HepG2 (cell line): Measurements from ENCODE around the gene BFAR. TPM values are rescaled to one million over a fixed set of nuclear protein-coding genes. Genes with fewer than 3 reads are reported as not detected.

ENCODE experiments used
- CEBPB ChIP-seq: IDR thresholded peaks from 2 replicates; pipeline ENCODE4 v1.6.1; 2011; ENCODE audit warnings: low read depth, low read length, improper control_type of control experiment, borderline replicate concordance
- ELF1 ChIP-seq: sonication (generic); formaldehyde crosslinking; IDR thresholded peaks from 2 replicates; pipeline ENCODE4 v1.4.0; 2020; ENCODE audit warnings: missing genetic modification reagents
- ETV6 ChIP-seq: sonication (generic); formaldehyde crosslinking; conservative IDR thresholded peaks from 2 replicates; pipeline ENCODE4 v1.4.0; 2020; ENCODE audit warnings: missing genetic modification reagents
- KDM5A ChIP-seq: fragments of 200-600 bp; sonication (generic); IDR thresholded peaks from 2 replicates; pipeline ENCODE4 v1.7.0; 2018; ENCODE audit warnings: antibody characterized with exemption, mild to moderate bottlenecking, low read length, borderline replicate concordance
- PAX8 ChIP-seq: sonication (generic); formaldehyde crosslinking; IDR thresholded peaks from 2 replicates; pipeline ENCODE4 v1.8.0; 2022; ENCODE audit warnings: mild to moderate bottlenecking, missing genetic modification reagents, borderline replicate concordance
- REPIN1 ChIP-seq: sonication (generic); formaldehyde crosslinking; IDR thresholded peaks from 2 replicates; pipeline ENCODE4 v1.8.0; 2022; ENCODE audit warnings: missing genetic modification reagents, low read depth, mild to moderate bottlenecking, borderline replicate concordance
- RFXANK ChIP-seq: IDR thresholded peaks from 2 replicates; pipeline ENCODE4 v1.6.1; 2016
- SP1 ChIP-seq, 2 experiments: fragments of 450-650 bp in 1 of 2; sonication (generic) in 1 of 2; formaldehyde crosslinking in 1 of 2; IDR thresholded peaks; 2 replicates each; pipeline versions ENCODE4 v1.4.0 to v1.6.1; 2016 to 2020; ENCODE audit warnings: missing genetic modification reagents in 1 of 2
- TAF15 ChIP-seq: fragments of 200-400 bp; formaldehyde crosslinking; IDR thresholded peaks from one replicate; pipeline ENCODE4 v1.6.1; 2018; ENCODE audit warnings: mild to moderate bottlenecking, low read depth, low read length; ENCODE audit not compliant: poor library complexity, severe bottlenecking
- TRAFD1 ChIP-seq: sonication (generic); formaldehyde crosslinking; IDR thresholded peaks from 2 replicates; pipeline ENCODE4 v1.5.1; 2020; ENCODE audit warnings: missing genetic modification reagents, mild to moderate bottlenecking, borderline replicate concordance
- ZNF383 ChIP-seq: sonication (generic); formaldehyde crosslinking; IDR thresholded peaks from 2 replicates; pipeline ENCODE4 v1.4.0; 2020; ENCODE audit warnings: missing genetic modification reagents, mild to moderate bottlenecking, borderline replicate concordance
- ZNF503 ChIP-seq: sonication (generic); formaldehyde crosslinking; IDR thresholded peaks from 2 replicates; pipeline ENCODE4 v1.4.0; 2020; ENCODE audit warnings: missing genetic modification reagents
- ZNF546 ChIP-seq: sonication (generic); formaldehyde crosslinking; conservative IDR thresholded peaks from 2 replicates; pipeline ENCODE4 v1.8.1; 2023; ENCODE audit warnings: mild to moderate bottlenecking, missing genetic modification reagents
- polyA plus RNA-seq, 8 experiments: library from polyadenylated mRNA; depleted of rRNA in 3 of 8; stranded (reverse) in 7 of 8; unstranded in 1 of 8; fragments of >200 nt; fragmentation: Illumina TruSeq in 4 of 8; extraction: Trizol in 4 of 8; gene quantifications; 2 replicates each; pipeline versions ENCODE4 v1.2.1 to v1.2.3, GENCODE V29; 2011 to 2016; ENCODE audit warnings: low read depth in 4 of 8, missing spikeins in 1 of 8, mixed read lengths in 1 of 8; ENCODE audit not compliant: insufficient read depth in 1 of 8
- total RNA-seq, 5 experiments: library from RNA; depleted of rRNA; stranded (reverse); fragments of >200 nt; fragmentation: Illumina TruSeq; extraction: Trizol; gene quantifications; 2 replicates each; pipeline ENCODE4 v1.2.3, GENCODE V29; 2016; ENCODE audit warnings: low read depth in 1 of 5
- TF ChIP-seq, protein P1 (sequence below): sonication (generic); formaldehyde crosslinking; IDR thresholded peaks from 2 replicates; pipeline ENCODE4 v1.5.1; 2020; ENCODE audit warnings: mild to moderate bottlenecking, missing genetic modification reagents, moderate library complexity
- TF ChIP-seq, protein P2 (sequence below): sonication (generic); formaldehyde crosslinking; IDR thresholded peaks from 2 replicates; pipeline ENCODE4 v1.4.0; 2020; ENCODE audit warnings: mild to moderate bottlenecking, missing genetic modification reagents
- TF ChIP-seq, protein P3 (sequence below): sonication (generic); formaldehyde crosslinking; IDR thresholded peaks from 2 replicates; pipeline ENCODE4 v1.5.0; 2020; ENCODE audit warnings: mild to moderate bottlenecking, missing genetic modification reagents

BFAR gene
- total and polyA plus RNA-seq, 2 of the 13 experiments (the other 11 are each of a cell fraction or from before 2014, with no cell fraction given): 96.9 to 120 TPM

DNA sequence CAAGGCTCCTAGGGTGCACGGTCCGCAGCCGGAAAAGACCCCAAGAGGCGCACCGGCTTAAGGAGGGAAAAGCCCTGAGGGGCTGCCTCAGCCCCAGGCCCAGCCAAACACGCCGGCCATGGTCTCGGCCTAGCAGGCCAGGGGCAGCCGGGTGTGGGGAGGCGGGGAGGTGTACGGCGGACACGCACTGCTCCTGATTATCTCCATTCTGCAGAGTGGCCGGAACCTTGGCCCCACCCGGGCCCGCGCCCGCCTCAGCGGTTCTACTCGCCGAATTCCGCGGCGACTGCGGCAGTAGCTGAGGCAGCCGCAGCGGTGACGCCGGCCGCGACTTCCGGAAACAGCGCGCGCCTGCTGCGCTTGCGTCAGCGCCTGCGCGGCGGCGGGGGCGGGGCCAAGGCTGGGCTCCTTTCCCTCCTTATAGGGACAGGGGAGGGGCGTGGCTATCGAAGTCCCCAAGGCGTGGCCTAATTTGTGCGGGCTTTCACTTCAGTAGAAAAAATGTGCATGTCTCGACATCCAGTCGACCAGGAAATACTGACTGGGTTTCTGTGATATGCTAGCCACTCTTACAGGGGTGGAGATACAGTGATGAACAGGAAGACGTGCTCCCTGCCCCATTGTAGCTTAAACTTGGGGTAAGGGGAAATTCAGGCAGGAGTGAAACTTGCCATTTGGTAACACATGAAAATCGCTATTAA lies 2.7 kb upstream of the BFAR start, which contains the start of gene PARN (continued):
- TF ChIP-seq, protein P1, sequence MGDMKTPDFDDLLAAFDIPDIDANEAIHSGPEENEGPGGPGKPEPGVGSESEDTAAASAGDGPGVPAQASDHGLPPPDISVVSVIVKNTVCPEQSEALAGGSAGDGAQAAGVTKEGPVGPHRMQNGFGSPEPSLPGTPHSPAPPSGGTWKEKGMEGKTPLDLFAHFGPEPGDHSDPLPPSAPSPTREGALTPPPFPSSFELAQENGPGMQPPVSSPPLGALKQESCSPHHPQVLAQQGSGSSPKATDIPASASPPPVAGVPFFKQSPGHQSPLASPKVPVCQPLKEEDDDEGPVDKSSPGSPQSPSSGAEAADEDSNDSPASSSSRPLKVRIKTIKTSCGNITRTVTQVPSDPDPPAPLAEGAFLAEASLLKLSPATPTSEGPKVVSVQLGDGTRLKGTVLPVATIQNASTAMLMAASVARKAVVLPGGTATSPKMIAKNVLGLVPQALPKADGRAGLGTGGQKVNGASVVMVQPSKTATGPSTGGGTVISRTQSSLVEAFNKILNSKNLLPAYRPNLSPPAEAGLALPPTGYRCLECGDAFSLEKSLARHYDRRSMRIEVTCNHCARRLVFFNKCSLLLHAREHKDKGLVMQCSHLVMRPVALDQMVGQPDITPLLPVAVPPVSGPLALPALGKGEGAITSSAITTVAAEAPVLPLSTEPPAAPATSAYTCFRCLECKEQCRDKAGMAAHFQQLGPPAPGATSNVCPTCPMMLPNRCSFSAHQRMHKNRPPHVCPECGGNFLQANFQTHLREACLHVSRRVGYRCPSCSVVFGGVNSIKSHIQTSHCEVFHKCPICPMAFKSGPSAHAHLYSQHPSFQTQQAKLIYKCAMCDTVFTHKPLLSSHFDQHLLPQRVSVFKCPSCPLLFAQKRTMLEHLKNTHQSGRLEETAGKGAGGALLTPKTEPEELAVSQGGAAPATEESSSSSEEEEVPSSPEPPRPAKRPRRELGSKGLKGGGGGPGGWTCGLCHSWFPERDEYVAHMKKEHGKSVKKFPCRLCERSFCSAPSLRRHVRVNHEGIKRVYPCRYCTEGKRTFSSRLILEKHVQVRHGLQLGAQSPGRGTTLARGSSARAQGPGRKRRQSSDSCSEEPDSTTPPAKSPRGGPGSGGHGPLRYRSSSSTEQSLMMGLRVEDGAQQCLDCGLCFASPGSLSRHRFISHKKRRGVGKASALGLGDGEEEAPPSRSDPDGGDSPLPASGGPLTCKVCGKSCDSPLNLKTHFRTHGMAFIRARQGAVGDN (CRISPR knock-in tag): peak; percentile 97
- peak; percentile 81 for TF ChIP-seq KDM5A
- TF ChIP-seq SP1 (IDR thresholded peaks at IDR 0.05): no peak
- TF ChIP-seq SP1 (CRISPR knock-in tag; IDR thresholded peaks at IDR 0.05): peak; percentile 83
- peak; percentile 57 for TF ChIP-seq TAF15
- peak; percentile 94; the same call in 1 of the 2 replicates for TF ChIP-seq PAX8 (CRISPR knock-in tag)
- TF ChIP-seq ETV6: peak; percentile 85; the same call in 1 of the 2 replicates
- TF ChIP-seq, protein P2, sequence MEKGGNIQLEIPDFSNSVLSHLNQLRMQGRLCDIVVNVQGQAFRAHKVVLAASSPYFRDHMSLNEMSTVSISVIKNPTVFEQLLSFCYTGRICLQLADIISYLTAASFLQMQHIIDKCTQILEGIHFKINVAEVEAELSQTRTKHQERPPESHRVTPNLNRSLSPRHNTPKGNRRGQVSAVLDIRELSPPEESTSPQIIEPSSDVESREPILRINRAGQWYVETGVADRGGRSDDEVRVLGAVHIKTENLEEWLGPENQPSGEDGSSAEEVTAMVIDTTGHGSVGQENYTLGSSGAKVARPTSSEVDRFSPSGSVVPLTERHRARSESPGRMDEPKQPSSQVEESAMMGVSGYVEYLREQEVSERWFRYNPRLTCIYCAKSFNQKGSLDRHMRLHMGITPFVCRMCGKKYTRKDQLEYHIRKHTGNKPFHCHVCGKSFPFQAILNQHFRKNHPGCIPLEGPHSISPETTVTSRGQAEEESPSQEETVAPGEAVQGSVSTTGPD (CRISPR knock-in tag): 0 out of 2 replicates have a peak, but pooled peaks have one; percentile 5
- TF ChIP-seq ELF1 (CRISPR knock-in tag): peak; percentile 97
- TF ChIP-seq, protein P3, sequence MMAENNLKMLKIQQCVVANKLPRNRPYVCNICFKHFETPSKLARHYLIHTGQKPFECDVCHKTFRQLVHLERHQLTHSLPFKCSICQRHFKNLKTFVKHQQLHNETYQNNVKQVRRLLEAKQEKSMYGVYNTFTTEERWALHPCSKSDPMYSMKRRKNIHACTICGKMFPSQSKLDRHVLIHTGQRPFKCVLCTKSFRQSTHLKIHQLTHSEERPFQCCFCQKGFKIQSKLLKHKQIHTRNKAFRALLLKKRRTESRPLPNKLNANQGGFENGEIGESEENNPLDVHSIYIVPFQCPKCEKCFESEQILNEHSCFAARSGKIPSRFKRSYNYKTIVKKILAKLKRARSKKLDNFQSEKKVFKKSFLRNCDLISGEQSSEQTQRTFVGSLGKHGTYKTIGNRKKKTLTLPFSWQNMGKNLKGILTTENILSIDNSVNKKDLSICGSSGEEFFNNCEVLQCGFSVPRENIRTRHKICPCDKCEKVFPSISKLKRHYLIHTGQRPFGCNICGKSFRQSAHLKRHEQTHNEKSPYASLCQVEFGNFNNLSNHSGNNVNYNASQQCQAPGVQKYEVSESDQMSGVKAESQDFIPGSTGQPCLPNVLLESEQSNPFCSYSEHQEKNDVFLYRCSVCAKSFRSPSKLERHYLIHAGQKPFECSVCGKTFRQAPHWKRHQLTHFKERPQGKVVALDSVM (CRISPR knock-in tag): no peak; the same call in 1 of the 2 replicates
- peak; percentile 72 for TF ChIP-seq ZNF546 (CRISPR knock-in tag)
- TF ChIP-seq ZNF383: no peak; the same call in 1 of the 2 replicates
- no peak for TF ChIP-seq RFXANK (CRISPR knock-in tag)
- peak; percentile 99 for TF ChIP-seq REPIN1
- TF ChIP-seq CEBPB: peak; percentile 87; the same call in 1 of the 2 replicates
- TF ChIP-seq TRAFD1: 0 out of 2 replicates have a peak, but pooled peaks have one; percentile 88
- TF ChIP-seq ZNF503 (CRISPR knock-in tag): no peak
